Testis (tissue), 3 donors: ENCODE results near the gene ARL10. TPM values are rescaled to one million over a fixed set of nuclear protein-coding genes. Genes with fewer than 3 reads are reported as not detected.

Source experiments
- DNase-seq: peaks from one replicate; pipeline ENCODE4 v3.0.0-alpha.2; 2019
- H3K27ac ChIP-seq, 2 donors: fragments of 200-600 bp; sonication (generic); one replicate each; pipeline ENCODE4 v1.5.1; 2019
- H3K27me3 ChIP-seq: fragments of 200-600 bp; sonication (generic); one replicate; pipeline ENCODE4 v1.5.1; 2019
- H3K36me3 ChIP-seq: fragments of 200-600 bp; sonication (generic); one replicate; pipeline ENCODE4 v1.5.1; 2017; ENCODE audit warnings: low read depth; ENCODE audit errors: missing control alignments
- H3K4me1 ChIP-seq: fragments of 200-600 bp; sonication (generic); one replicate; pipeline ENCODE4 v1.5.1; 2019
- H3K4me3 ChIP-seq, 2 donors: fragments of 200-600 bp; sonication (generic); one replicate each; pipeline ENCODE4 v1.5.1; 2017 to 2019
- H3K9me3 ChIP-seq: fragments of 200-600 bp; sonication (generic); one replicate; pipeline ENCODE4 v1.5.1; 2017
- CTCF ChIP-seq, 3 experiments: fragments of 450-650 bp in 2 of 3; fragments of 200-600 bp in 1 of 3; sonication (generic) in 1 of 3; IDR thresholded peaks; one replicate each; pipeline ENCODE4 v1.5.1; 2016 to 2019; ENCODE audit warnings: antibody characterized with exemption in 3 of 3, mild to moderate bottlenecking in 2 of 3, moderate library complexity in 1 of 3
- POLR2A ChIP-seq: fragments of 450-650 bp; IDR thresholded peaks from one replicate; pipeline ENCODE4 v1.6.1; 2017; ENCODE audit warnings: antibody characterized with exemption, mild to moderate bottlenecking, moderate library complexity
- WGBS, 2 donors: methylation state at CpG; one replicate each; pipeline ENCODE4 v1.1.5; 2018; 5-methylcytosine and 5-hydroxymethylcytosine counted together
- intact Hi-C: fragments of 100-400 bp; cut with DNase I; formaldehyde crosslinking; loops from one replicate; pipeline ENCODE4 v1.15.1; 2023; ENCODE audit warnings: low total_unique reads
- polyA plus RNA-seq: library from polyadenylated mRNA; stranded (reverse); fragments of 350-450 nt; fragmentation: Illumina TruSeq; extraction: RNeasy Lipid Tissue Mini Kit (QIAGEN cat#74804); gene quantifications from one replicate; pipeline ENCODE4 v1.2.3, GENCODE V29; 2014; ENCODE audit warnings: low read depth, low replicate concordance; ENCODE audit not compliant: insufficient read depth
- total RNA-seq, 2 donors: library from RNA; depleted of rRNA; stranded (reverse); fragments of >200 nt; gene quantifications; one replicate each; pipeline ENCODE4 v1.2.3, GENCODE V29; 2016

ARL10 gene
- total and polyA plus RNA-seq, 3 donors from 2014 or later, result 5.8 to 8.9 (median 8.3) TPM

DNA sequence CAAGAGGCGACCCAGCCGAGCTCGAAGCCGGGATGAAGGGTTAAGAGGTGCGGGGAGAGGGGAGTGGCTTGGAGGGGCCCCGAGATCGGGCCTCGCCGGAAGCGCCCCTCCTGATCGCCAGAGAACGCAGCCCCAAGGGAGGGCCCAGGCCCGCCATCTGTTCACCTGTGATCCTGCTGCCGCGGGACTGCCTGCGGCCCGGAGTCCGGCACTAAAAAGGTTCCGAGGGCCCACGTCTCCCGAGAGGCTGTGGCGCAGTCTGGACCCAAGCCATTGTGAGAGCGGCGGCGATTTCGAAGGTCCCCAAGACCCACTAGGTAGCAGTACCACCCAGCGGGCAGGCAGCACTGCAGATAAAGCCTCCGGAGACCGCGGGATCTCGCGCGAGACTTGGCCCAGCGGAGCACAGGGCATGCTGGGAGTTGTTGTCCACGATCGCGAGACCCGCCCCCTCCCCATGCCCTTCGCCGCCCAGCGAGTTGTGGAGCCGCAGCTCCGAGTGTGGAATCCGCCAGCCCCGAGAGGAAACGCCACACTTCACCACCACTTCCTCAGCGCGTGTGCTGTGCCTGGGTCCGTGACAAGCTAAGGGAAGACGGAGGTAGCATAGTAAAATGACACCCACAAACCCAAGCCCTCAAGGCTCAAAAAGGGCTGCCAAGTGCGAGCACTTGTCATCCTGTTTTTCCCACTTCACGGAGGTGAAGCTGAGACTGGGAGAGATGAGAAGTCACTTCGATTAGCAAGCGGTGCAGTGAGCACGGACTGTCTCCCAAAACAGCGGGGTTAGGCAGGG lies 3.7 kb upstream of the ARL10 start, which contains the start of gene KIAA1191:
KIAA1191 (minus strand) TSS at position 328 of the 796 bp plus-strand sequence. CDS start 2,256 bp downstream, outside the sequence.
- 4% methylated on average over 34 to 40 of the region's 56 CpGs for WGBS, 2 donors
- Histone ChIP-seq H3K9me3 (no peaks in the 10 kb centered on the region), H3K4me1 (peaks cover 9% of the 10 kb centered on the region), H3K36me3 (no peaks in the 10 kb centered on the region), H3K4me3 (peak within 1 kb of the TSS; percentile 94 to 98), H3K27me3 (no peaks in the 10 kb centered on the region), H3K27ac (peak within 1 kb of the TSS; percentile 72 to 73)
- intact Hi-C loops, result no loop called here
- peak; percentile 7 for TF ChIP-seq POLR2A
- TF ChIP-seq CTCF (IDR thresholded peaks at IDR 0.05), result no peak
- peak; percentile 98 for DNase-seq

DNA sequence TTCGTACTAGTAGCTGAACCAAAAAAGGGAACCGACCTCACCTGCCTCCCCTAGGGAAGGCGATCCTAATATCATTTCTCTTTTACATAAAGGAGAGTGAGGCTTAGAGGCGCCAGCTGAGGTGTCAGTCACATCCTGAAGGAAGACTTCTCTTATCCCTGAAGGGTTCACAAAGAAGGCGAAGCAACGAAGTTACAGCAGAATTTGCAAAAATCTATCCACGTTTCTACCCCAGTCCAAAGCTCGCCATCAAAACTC lies 3.1 kb upstream of the ARL10 start:
- Histone ChIP-seq H3K4me1 (peaks cover 9% of the 10 kb centered on the region), H3K27me3 (no peaks in the 10 kb centered on the region), H3K9me3 (no peaks in the 10 kb centered on the region), H3K27ac (no peak overlapping the region), H3K4me3 (peak overlapping the region; percentile 94 to 98), H3K36me3 (no peaks in the 10 kb centered on the region)
- WGBS, 2 donors, result 48 to 62% methylated on average over 8 of the region's 8 CpGs
- DNase-seq, result no peak
- intact Hi-C loops, result no loop called here
- TF ChIP-seq POLR2A (no peak), CTCF (IDR thresholded peaks at IDR 0.05) (no peak)

DNA sequence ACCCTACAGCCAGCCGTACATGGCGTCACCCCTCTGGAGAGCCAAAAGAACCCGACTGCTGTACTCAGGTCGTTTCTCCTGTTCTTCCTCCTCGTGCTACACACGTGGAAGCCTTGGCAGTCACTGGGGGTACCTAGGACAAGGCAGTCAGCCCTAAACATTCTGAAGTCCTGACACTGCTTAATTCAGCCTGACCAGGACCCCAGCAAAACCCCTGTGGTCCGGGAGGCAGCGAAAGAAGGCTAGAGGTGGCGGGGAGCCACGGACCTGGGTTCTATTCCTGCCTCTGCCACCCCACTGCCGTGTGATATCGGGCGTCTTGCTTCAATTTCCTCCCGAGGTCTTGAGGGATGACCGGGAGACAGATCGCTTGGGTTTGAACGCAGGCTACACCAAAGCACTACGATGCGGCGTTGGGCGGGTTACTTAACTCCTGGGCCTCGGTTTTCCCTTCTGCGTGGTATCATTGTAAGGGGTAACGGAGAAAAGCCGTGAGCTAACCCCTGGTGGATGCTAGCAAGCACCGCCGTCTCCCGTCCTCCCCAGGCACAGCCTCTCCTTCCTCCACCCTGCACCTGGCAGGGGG lies 429 bp upstream of the ARL10 start:
- Histone ChIP-seq H3K27me3 (no peaks in the 10 kb centered on the region), H3K4me1 (peaks cover 7% of the 10 kb centered on the region), H3K9me3 (no peaks in the 10 kb centered on the region), H3K4me3 (peak overlapping the region; percentile 75 to 79), H3K27ac (peak overlapping the region; percentile 40 to 80), H3K36me3 (no peaks in the 10 kb centered on the region)
- DNase-seq, result no peak
- TF ChIP-seq POLR2A (no peak), CTCF (IDR thresholded peaks at IDR 0.05) (no peak)
- 18 to 25% methylated on average over 22 to 28 of the region's 28 CpGs for WGBS, 2 donors
- intact Hi-C loops, result no loop called here

GRCh38 chr5:176366232-176366894 lies 1.1 kb downstream of the ARL10 start:
- DNase-seq, result no peak
- Histone ChIP-seq H3K4me1 (no peaks in the 10 kb centered on the region), H3K4me3 (peak overlapping the region; percentile 75 to 79), H3K27me3 (no peaks in the 10 kb centered on the region), H3K36me3 (no peaks in the 10 kb centered on the region), H3K9me3 (no peaks in the 10 kb centered on the region), H3K27ac (peak overlapping the region; percentile 40 to 80)
- intact Hi-C loops, result no loop called here
- WGBS, 2 donors, result 39 to 45% methylated on average over 27 to 38 of the region's 38 CpGs
- TF ChIP-seq POLR2A (no peak), CTCF (IDR thresholded peaks at IDR 0.05) (no peak)
